MCF 10A (cell line): Measurements from ENCODE around the gene FADS3. TPM values are rescaled to one million over a fixed set of nuclear protein-coding genes. Genes with fewer than 3 reads are reported as not detected.

Source experiments
- BruUV-seq: library from RNA; stranded (reverse); fragments of 400-500 nt; replicated peaks from 2 replicates; lab custom pipeline; 2021; lab: Mats Ljungman, UMichigan
- CTCF ChIA-PET: fragments of 300-600 bp; sonication (Branson Sonifier 250); formaldehyde crosslinking; extraction: SDS; loops from one replicate; lab custom pipeline; 2021; ENCODE audit warnings: antibody characterized with exemption, inconsistent platforms; lab: Yijun Ruan, JAX
- POLR2A ChIA-PET: fragments of 300-600, 350-650 bp; sonication (Branson Sonifier 250); formaldehyde crosslinking; extraction: SDS; loops from one replicate; lab custom pipeline; 2020; ENCODE audit warnings: antibody characterized with exemption, inconsistent platforms; lab: Yijun Ruan, JAX
- DNase-seq: peaks from one replicate; pipeline ENCODE4 v3.0.0-alpha.2; 2018; ENCODE audit not compliant: unreplicated experiment
- H3K27ac Mint-ChIP-seq: one replicate; pipeline ENCODE4 v1.8.0; 2022; ENCODE audit warnings: mild to moderate bottlenecking, low read depth, mixed read lengths; ENCODE audit not compliant: unreplicated experiment
- H3K27me3 Mint-ChIP-seq: one replicate; pipeline ENCODE4 v1.8.0; 2022; ENCODE audit warnings: mixed read lengths; ENCODE audit not compliant: insufficient read depth, unreplicated experiment
- H3K36me3 Mint-ChIP-seq: one replicate; pipeline ENCODE4 v1.8.0; 2022; ENCODE audit warnings: mild to moderate bottlenecking, moderate library complexity, mixed read lengths; ENCODE audit not compliant: insufficient read depth, unreplicated experiment
- H3K4me1 Mint-ChIP-seq: one replicate; pipeline ENCODE4 v1.8.0; 2022; ENCODE audit warnings: mixed read lengths; ENCODE audit not compliant: insufficient read depth, unreplicated experiment
- H3K4me3 Mint-ChIP-seq: one replicate; pipeline ENCODE4 v1.8.0; 2022; ENCODE audit warnings: mild to moderate bottlenecking, moderate library complexity, mixed read lengths; ENCODE audit not compliant: unreplicated experiment
- H3K9me3 Mint-ChIP-seq: one replicate; pipeline ENCODE4 v1.8.0; 2022; ENCODE audit warnings: mixed read lengths; ENCODE audit not compliant: unreplicated experiment
- CTCF ChIP-seq: fragments of 200-600 bp; IDR thresholded peaks from one replicate; pipeline ENCODE4 v1.8.0; 2022; ENCODE audit warnings: antibody characterized with exemption, mild to moderate bottlenecking; ENCODE audit not compliant: unreplicated experiment
- intact Hi-C: fragments of 100-400 bp; cut with micrococcal nuclease; formaldehyde crosslinking; loops from 2 replicates; pipeline ENCODE4 v1.14.1; 2022
- total RNA-seq: library from RNA; stranded (reverse); gene quantifications from 2 replicates; pipeline ENCODE4 v1.2.3, GENCODE V29; 2022

Gene FADS3
- total RNA-seq, 1 experiment from 2014 or later, result 145 TPM

- intact Hi-C loops, result no loop called here
- H3K36me3 Mint-ChIP-seq, result peaks cover 1% of the 10 kb centered on the region
- no peaks in the 10 kb centered on the region for H3K9me3 Mint-ChIP-seq
- no peak for TF ChIP-seq CTCF
- no peak overlapping the region for H3K4me3 Mint-ChIP-seq
- ChIA-PET POLR2A (interaction anchor here (0.7 to 2.1 kb wide), 2 partner anchors 61 to 81 kb away, joined by 5 to 6 read pairs; no protein-coding TSS in a partner anchor), CTCF (interaction anchor here (0.6 to 3.4 kb wide), 7 partner anchors 10 to 227 kb away, joined by 3 to 20 read pairs (median 6); no protein-coding TSS in a partner anchor)
- H3K4me1 Mint-ChIP-seq, result peaks cover 17% of the 10 kb centered on the region
- BruUV-seq, result no TSS peak
- DNase-seq, result no peak
- no peak overlapping the region for H3K27ac Mint-ChIP-seq
- H3K27me3 Mint-ChIP-seq, result no peaks in the 10 kb centered on the region
These were observed 9.9 kb downstream of the FADS3 start for GRCh38 chr11:61881397-61881796.

DNA sequence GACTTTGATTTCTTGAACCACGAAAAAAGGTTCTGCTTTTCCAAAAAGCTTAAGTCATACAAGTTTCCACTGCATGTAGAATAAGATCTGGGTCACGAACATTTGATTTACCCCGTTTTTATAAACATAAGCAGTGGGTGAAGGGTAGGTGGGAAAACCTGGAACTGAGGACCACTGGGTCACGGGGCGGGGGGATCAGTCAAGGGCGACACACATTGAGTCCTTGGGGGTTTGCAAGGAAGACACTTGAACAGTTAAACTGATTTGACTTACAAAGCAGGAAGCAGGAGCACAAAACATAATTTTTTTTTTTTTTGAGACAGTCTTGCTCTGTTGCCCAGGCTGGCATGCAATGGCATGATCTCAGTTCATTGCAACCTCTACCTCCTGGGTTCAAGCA is 10.9 kb downstream of the FADS3 start:
- H3K9me3 Mint-ChIP-seq, result no peaks in the 10 kb centered on the region
- H3K4me3 Mint-ChIP-seq, result no peak overlapping the region
- H3K27ac Mint-ChIP-seq, result no peak overlapping the region
- ChIA-PET POLR2A (interaction anchor here (0.6 kb wide), 1 partner anchor 88 kb away, joined by 3 read pairs; the partner anchor contains the start of genes FEN1 and TMEM258), CTCF (interaction anchor here (0.6 to 3.4 kb wide), 6 partner anchors 9 to 201 kb away, joined by 3 to 20 read pairs (median 8); no protein-coding TSS in a partner anchor)
- H3K4me1 Mint-ChIP-seq, result peaks cover 17% of the 10 kb centered on the region
- peaks cover 6% of the 10 kb centered on the region for H3K36me3 Mint-ChIP-seq
- intact Hi-C loops, result no loop called here
- no peaks in the 10 kb centered on the region for H3K27me3 Mint-ChIP-seq
- DNase-seq, result no peak
- no peak for TF ChIP-seq CTCF
- BruUV-seq, result no TSS peak

GRCh38 chr11:61880031-61880430 is 11.3 kb downstream of the FADS3 start:
- intact Hi-C loops, result no loop called here
- ChIA-PET CTCF (interaction anchor here (0.6 to 3.4 kb wide), 5 partner anchors 9 to 82 kb away, joined by 3 to 20 read pairs (median 5); no protein-coding TSS in a partner anchor), POLR2A (no interaction called here)
- no peak for DNase-seq
- no TSS peak for BruUV-seq
- peaks cover 17% of the 10 kb centered on the region for H3K4me1 Mint-ChIP-seq
- no peaks in the 10 kb centered on the region for H3K9me3 Mint-ChIP-seq
- TF ChIP-seq CTCF, result no peak
- H3K27ac Mint-ChIP-seq, result no peak overlapping the region
- peaks cover 6% of the 10 kb centered on the region for H3K36me3 Mint-ChIP-seq
- H3K4me3 Mint-ChIP-seq, result no peak overlapping the region
- no peaks in the 10 kb centered on the region for H3K27me3 Mint-ChIP-seq

GRCh38 chr11:61879152-61879551 is 12.2 kb downstream of the FADS3 start:
- TF ChIP-seq CTCF, result no peak
- Mint-ChIP-seq H3K27me3 (no peaks in the 10 kb centered on the region), H3K36me3 (peaks cover 6% of the 10 kb centered on the region), H3K4me3 (no peak overlapping the region), H3K4me1 (peaks cover 22% of the 10 kb centered on the region), H3K9me3 (no peaks in the 10 kb centered on the region), H3K27ac (no peak overlapping the region)
- no TSS peak for BruUV-seq
- CTCF ChIA-PET, result interaction anchor here (0.6 to 1.5 kb wide), 4 partner anchors 63 to 378 kb away, joined by 3 to 6 read pairs (median 4); no protein-coding TSS in a partner anchor
- intact Hi-C loops, result no loop called here
- DNase-seq, result no peak
- POLR2A ChIA-PET, result no interaction called here
